Fibroblast of villous mesenchyme (primary cell): ENCODE results near the gene FTO. TPM values are rescaled to one million over a fixed set of nuclear protein-coding genes. Genes with fewer than 3 reads are reported as not detected.

Experiments
- DNase-seq: peaks from one replicate; pipeline ENCODE4 v3.0.0-alpha.2; 2010; ENCODE audit warnings: low read depth
- H3K4me3 ChIP-seq: 2 replicates; pipeline ENCODE4 v1.5.1; 2011; ENCODE audit warnings: low read depth, mild to moderate bottlenecking, low read length
- CTCF ChIP-seq: IDR thresholded peaks from 2 replicates; pipeline ENCODE4 v1.5.1; 2012; ENCODE audit warnings: low read depth, mild to moderate bottlenecking, low read length; ENCODE audit not compliant: insufficient read depth
- total RNA-seq: library from RNA; depleted of rRNA; stranded (reverse); fragments of >200 nt; gene quantifications from 2 replicates; pipeline ENCODE4 v1.2.3, GENCODE V29; 2012

FTO gene
- total RNA-seq, 1 donor, result 157 TPM

DNA sequence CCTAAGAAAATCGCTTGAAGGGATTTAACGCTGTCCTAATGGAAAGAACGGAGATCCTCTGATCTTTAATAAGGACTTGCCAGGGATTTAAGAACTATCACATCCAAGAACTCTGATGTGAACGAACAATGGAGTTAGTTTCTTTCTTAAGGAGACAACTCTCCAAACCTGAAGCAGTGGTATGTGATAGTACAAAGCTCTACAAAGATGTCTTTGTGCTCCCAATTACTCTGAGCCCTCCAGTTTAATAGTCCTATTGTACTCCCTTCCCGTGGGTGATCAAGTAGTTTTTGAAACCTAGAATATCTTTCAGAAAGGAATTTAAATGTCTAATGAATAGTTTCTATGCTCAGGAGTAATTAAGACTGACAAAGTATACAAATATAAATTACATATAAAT, 123.8 kb downstream of the FTO start:
- no peak overlapping the region for H3K4me3 ChIP-seq
- no peak for TF ChIP-seq CTCF
- no peak for DNase-seq

GRCh38 chr16:53829186-53829747, 125.3 kb downstream of the FTO start:
- no peak for TF ChIP-seq CTCF
- DNase-seq, result no peak
- H3K4me3 ChIP-seq, result no peak overlapping the region

DNA sequence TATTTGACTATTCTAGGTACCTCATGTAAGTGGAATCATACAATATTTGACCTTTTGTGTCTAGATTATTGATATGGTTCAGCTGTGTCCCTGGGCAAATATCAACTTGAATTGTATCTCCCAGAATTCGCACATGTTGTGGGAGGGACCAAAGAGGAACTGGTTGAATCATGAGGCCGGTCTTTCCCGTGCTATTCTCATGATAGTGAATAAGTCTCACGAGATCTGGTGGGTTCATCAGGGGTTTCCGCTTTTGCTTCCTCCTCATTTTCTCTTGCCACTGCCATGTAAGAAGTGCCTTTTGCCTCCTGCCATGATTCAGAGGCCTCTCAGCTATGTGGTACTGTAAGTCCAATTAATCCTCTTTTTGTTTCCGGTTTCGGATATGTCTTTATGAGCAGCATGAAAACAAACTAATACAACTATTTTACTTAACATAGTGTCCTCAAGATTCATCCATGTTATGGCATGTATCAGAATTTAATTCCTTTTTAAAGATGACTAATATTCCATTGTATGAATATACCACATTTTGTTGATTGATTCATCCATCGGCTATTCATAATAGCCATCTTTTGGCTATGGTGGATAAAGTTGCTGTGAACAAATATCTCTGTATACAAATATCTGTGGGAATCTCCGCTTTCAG, 129.1 kb downstream of the FTO start:
- no peak overlapping the region for H3K4me3 ChIP-seq
- no peak for TF ChIP-seq CTCF
- DNase-seq, result no peak

DNA sequence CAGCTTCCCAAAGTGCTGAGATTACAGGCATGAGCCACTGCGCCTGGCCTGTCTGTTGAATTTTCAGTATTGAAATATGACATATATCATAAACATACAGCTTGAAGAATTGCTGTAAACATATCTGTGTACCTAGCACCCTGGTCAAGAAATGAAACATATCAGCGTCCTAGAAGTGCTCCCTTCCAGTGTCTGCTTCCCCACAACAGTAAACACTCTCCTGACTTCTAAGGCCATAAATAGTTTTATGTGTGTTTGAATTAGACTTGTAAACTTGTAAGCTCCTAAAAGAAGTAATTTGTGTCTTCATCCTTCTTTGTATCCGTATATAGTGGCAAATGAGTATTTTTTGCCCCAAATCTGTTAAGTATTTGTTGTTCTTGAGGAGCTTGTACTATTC, 132.2 kb downstream of the FTO start:
- no peak for DNase-seq
- no peak overlapping the region for H3K4me3 ChIP-seq
- no peak for TF ChIP-seq CTCF

DNA sequence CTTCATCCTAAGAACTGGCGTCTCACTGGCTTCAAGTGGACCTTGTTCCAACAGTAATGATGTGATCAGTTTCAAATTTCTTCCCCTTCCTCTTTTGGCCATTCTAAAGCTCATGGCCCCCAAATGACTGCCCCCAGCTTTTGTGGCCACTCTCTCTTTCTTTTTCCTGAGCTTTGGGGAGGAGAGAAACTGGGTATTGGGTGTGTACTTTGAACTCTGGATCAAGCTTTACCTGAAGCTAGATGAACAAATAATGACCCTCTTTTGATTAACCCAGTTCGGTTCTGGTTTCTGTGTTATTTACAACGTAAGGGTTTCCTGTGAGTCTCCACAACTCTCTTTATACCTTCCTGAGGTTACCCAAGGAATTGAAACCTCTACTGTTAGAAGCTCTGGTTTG, 132.7 kb downstream of the FTO start:
- H3K4me3 ChIP-seq, result no peak overlapping the region
- DNase-seq, result no peak
- TF ChIP-seq CTCF, result no peak

DNA sequence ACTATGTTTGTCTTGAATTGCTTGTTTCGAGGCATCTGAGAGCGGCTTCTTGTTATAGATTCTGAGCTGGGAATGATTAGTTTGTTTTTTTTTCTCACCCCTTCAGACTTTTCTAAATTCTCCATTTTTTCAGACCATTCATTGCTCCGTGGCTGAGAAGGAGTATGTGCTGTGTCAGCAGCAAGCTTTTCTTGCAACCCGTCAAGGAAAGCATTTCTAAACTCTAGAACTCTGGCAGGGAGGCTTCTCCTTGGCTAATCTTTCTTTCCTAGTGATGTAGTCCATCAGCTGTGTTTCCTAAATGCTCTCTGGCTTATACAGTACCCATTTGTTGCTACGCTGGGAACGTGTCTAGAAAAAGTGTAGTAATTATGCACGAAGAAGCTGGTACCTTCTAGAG, 133.5 kb downstream of the FTO start:
- DNase-seq, result no peak
- no peak overlapping the region for H3K4me3 ChIP-seq
- TF ChIP-seq CTCF, result no peak

DNA sequence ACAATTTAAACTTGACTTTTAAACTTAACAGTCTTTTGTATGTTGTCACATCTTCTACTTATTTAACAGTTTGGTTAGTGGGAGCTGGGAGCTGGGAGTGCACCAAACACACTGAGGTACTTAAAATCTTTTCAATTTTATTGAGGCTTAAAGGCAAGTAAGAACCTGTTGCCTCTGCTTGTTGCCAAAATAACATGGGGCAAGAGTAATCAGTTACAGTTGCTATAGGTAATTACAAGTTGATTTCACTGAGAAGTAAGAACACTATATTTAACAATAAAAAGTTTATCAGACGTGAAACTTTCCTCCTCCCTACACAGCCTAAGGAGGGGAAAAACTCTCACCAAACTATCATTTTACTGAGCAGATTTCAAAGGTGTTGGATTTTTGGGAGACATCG, 135.2 kb downstream of the FTO start:
- DNase-seq, result no peak
- no peak overlapping the region for H3K4me3 ChIP-seq
- no peak for TF ChIP-seq CTCF
